ENCODE data around the gene MICU2. TPM values are rescaled to one million over a fixed set of nuclear protein-coding genes. Genes with fewer than 3 reads are reported as not detected.

The MICU2 gene
- total and polyA plus RNA-seq, 2 of the 13 experiments (the other 11 are each of a cell fraction or from before 2014, with no cell fraction given): 31.7 to 42.4 TPM

DNA sequence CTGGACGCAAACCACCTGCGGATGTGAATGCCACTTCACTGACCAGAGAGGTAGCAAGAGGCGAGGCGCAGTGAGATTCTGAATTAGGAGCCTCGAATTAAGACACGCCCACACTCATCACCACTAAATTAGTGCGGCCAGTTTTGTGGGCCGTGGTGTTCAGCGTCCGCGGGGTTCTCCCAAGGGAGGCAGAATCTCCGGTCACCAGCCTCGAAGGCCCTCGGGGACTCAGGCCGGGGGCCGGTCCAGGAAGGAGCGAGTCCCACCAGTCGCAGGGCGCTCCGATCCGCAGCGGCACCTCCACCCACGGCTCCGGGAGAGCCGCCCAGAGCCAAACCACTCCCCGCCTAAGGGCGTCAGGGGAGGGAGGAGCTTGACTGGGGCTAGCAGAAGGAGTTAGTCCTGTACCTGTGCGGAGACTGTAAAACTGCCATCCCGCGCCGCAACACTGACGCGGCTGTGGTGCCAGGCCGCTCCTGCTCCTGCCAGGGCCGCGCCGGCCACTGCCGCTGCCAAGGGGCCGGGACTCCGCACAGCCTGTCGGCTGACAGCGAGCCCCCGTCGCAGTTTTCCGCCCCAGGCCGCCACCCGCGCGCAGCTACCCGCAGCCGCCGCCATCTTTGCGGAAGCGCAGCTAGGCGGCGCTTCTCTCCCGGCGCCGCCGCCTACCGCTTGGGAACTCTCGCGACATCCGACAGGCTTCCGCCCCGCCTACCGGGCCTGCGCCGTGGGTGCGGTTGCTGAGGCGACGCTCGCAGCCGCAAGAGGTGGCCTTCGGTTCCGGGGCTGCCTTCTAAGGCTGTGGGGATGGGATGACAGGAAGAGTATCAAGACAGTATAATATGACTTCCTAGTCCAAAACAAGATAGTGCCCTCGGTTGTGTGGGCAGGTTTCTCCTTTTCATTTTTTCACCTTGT, at the start of gene MICU2 (continued):
- TF ChIP-seq, protein P1, sequence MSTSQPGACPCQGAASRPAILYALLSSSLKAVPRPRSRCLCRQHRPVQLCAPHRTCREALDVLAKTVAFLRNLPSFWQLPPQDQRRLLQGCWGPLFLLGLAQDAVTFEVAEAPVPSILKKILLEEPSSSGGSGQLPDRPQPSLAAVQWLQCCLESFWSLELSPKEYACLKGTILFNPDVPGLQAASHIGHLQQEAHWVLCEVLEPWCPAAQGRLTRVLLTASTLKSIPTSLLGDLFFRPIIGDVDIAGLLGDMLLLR (CRISPR knock-in tag; IDR thresholded peaks at IDR 0.05): peak; percentile 49; the same call in 1 of the 2 replicates
- TF ChIP-seq CBFB (CRISPR knock-in tag; IDR thresholded peaks at IDR 0.05) (peak; percentile 72), ZNF598 (CRISPR knock-in tag; IDR thresholded peaks at IDR 0.05; ENCODE audit: borderline replicate concordance) (no peak), ZNF446 (CRISPR knock-in tag; IDR thresholded peaks at IDR 0.05) (peak; percentile 93; the same call in 1 of the 2 replicates), ZNF841 (CRISPR knock-in tag; IDR thresholded peaks at IDR 0.05; ENCODE audit: borderline replicate concordance) (no peak), HNRNPH1 (optimal IDR thresholded peaks at IDR 0.05; ENCODE audit: low read depth, low read length) (no peak), NBN (conservative IDR thresholded peaks at IDR 0.05) (no peak), PRMT3 (CRISPR knock-in tag; IDR thresholded peaks at IDR 0.05; ENCODE audit: borderline replicate concordance, low read depth) (no peak), ARNTL (CRISPR knock-in tag; IDR thresholded peaks at IDR 0.05) (peak; percentile 62), HOXA7 (CRISPR knock-in tag; IDR thresholded peaks at IDR 0.05) (no peak), ZFP36L1 (CRISPR knock-in tag; IDR thresholded peaks at IDR 0.05) (no peak), PRPF4 (IDR thresholded peaks at IDR 0.05; ENCODE audit: low read depth, low read length, poor library complexity, severe bottlenecking) (no peak), ZNF570 (CRISPR knock-in tag; IDR thresholded peaks at IDR 0.05; ENCODE audit: borderline replicate concordance) (no peak)
- TF ChIP-seq, protein P2, sequence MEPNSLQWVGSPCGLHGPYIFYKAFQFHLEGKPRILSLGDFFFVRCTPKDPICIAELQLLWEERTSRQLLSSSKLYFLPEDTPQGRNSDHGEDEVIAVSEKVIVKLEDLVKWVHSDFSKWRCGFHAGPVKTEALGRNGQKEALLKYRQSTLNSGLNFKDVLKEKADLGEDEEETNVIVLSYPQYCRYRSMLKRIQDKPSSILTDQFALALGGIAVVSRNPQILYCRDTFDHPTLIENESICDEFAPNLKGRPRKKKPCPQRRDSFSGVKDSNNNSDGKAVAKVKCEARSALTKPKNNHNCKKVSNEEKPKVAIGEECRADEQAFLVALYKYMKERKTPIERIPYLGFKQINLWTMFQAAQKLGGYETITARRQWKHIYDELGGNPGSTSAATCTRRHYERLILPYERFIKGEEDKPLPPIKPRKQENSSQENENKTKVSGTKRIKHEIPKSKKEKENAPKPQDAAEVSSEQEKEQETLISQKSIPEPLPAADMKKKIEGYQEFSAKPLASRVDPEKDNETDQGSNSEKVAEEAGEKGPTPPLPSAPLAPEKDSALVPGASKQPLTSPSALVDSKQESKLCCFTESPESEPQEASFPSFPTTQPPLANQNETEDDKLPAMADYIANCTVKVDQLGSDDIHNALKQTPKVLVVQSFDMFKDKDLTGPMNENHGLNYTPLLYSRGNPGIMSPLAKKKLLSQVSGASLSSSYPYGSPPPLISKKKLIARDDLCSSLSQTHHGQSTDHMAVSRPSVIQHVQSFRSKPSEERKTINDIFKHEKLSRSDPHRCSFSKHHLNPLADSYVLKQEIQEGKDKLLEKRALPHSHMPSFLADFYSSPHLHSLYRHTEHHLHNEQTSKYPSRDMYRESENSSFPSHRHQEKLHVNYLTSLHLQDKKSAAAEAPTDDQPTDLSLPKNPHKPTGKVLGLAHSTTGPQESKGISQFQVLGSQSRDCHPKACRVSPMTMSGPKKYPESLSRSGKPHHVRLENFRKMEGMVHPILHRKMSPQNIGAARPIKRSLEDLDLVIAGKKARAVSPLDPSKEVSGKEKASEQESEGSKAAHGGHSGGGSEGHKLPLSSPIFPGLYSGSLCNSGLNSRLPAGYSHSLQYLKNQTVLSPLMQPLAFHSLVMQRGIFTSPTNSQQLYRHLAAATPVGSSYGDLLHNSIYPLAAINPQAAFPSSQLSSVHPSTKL (CRISPR knock-in tag; IDR thresholded peaks at IDR 0.05): peak; percentile 71; the same call in 1 of the 2 replicates
- TF ChIP-seq, protein P3, sequence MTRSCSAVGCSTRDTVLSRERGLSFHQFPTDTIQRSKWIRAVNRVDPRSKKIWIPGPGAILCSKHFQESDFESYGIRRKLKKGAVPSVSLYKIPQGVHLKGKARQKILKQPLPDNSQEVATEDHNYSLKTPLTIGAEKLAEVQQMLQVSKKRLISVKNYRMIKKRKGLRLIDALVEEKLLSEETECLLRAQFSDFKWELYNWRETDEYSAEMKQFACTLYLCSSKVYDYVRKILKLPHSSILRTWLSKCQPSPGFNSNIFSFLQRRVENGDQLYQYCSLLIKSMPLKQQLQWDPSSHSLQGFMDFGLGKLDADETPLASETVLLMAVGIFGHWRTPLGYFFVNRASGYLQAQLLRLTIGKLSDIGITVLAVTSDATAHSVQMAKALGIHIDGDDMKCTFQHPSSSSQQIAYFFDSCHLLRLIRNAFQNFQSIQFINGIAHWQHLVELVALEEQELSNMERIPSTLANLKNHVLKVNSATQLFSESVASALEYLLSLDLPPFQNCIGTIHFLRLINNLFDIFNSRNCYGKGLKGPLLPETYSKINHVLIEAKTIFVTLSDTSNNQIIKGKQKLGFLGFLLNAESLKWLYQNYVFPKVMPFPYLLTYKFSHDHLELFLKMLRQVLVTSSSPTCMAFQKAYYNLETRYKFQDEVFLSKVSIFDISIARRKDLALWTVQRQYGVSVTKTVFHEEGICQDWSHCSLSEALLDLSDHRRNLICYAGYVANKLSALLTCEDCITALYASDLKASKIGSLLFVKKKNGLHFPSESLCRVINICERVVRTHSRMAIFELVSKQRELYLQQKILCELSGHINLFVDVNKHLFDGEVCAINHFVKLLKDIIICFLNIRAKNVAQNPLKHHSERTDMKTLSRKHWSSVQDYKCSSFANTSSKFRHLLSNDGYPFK (CRISPR knock-in tag; IDR thresholded peaks at IDR 0.05; ENCODE audit: borderline replicate concordance): peak; percentile 76; the same call in 1 of the 2 replicates
- TF ChIP-seq, protein P4, sequence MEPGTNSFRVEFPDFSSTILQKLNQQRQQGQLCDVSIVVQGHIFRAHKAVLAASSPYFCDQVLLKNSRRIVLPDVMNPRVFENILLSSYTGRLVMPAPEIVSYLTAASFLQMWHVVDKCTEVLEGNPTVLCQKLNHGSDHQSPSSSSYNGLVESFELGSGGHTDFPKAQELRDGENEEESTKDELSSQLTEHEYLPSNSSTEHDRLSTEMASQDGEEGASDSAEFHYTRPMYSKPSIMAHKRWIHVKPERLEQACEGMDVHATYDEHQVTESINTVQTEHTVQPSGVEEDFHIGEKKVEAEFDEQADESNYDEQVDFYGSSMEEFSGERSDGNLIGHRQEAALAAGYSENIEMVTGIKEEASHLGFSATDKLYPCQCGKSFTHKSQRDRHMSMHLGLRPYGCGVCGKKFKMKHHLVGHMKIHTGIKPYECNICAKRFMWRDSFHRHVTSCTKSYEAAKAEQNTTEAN (CRISPR knock-in tag; conservative IDR thresholded peaks at IDR 0.05): no peak; the same call in 1 of the 2 replicates
- TF ChIP-seq, protein P5, sequence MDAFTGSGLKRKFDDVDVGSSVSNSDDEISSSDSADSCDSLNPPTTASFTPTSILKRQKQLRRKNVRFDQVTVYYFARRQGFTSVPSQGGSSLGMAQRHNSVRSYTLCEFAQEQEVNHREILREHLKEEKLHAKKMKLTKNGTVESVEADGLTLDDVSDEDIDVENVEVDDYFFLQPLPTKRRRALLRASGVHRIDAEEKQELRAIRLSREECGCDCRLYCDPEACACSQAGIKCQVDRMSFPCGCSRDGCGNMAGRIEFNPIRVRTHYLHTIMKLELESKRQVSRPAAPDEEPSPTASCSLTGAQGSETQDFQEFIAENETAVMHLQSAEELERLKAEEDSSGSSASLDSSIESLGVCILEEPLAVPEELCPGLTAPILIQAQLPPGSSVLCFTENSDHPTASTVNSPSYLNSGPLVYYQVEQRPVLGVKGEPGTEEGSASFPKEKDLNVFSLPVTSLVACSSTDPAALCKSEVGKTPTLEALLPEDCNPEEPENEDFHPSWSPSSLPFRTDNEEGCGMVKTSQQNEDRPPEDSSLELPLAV (CRISPR knock-in tag; conservative IDR thresholded peaks at IDR 0.05; ENCODE audit: low read depth): no peak

Measured in HepG2 (cell line).